Measurements from ENCODE around the gene ADAMTS10. TPM values are rescaled to one million over a fixed set of nuclear protein-coding genes. Genes with fewer than 3 reads are reported as not detected.
A peak's percentile ranks its signal among the peaks of the same experiment; 100 is the strongest.

ADAMTS10 gene
- total RNA-seq: 1 to 10 TPM; 1.9 to 8.2 (median 3.8) TPM
- 1 to 10 TPM; 3.4 to 3.8 (median 3.4) TPM for polyA plus RNA-seq
- long read RNA-seq, donor 1: 0 reads
- long read RNA-seq, donor 2: 0 reads

DNA sequence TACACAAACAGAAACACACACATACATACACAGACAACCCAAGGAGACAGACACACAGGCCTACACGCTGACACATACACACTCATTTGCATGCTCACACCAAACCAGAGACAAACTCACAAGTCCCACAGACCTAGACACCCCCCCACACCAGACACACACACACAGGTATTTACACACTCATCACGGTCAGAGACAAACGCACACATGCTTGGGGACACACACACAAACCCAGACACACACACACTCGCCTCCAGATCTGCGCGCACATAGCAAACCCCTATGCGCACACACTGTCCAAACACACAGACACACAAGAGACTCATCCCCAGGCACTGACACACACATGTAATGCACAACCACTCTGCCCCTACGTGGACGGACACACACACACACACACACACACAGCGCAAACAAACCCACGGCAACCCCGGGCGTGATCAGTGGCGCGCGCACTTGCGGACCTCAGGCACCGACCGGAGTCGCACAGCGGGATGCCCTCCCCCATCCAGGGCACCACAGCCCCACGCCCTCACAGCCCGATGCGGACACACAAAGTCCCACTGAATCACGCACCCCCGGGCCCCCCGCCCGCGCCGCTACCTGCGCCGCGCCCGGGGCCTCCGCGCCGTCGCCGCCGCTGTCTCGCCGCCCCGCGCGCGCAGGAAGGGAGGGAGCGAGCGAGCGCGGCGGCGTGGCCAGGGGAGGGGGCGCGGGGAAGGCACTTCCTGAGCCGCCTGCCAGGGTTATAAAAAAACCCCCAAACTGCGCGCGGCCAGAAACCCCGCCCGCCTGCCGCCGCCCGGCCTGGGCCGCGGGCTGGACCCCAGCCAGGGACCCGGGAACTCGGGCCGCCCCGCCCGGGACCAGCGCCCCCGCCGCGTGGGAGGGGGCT lies at the start of gene ADAMTS10:
ADAMTS10 (minus strand) TSS at position 675 of the 895 bp plus-strand sequence. CDS start 5,005 bp downstream, outside the sequence.
- peak in 1 of 2 donors; percentile 47 for DNase-seq
- Histone ChIP-seq H3K4me3 (peak within 1 kb of the TSS; percentile 66), H3K36me3 (ENCODE audit: insufficient read depth in 1 of 2, low read depth in 1 of 2) (no peaks in the 10 kb centered on the region), H3K27me3 (ENCODE audit: insufficient read depth in 3 of 3, low read length in 2 of 3) (peaks cover 0 to 16% (median 11%) of the 10 kb centered on the region in 3 donors), H3K9me3 (no peaks in the 10 kb centered on the region), H3K27ac (peak within 1 kb of the TSS; percentile 61), H3K4me1 (no peaks in the 10 kb centered on the region)
- WGBS, 3 donors: 1% methylated on average over 58 to 74 of the region's 74 CpGs
- intact Hi-C loops (cut with DNase I): no loop called here
- TF ChIP-seq, protein P1, sequence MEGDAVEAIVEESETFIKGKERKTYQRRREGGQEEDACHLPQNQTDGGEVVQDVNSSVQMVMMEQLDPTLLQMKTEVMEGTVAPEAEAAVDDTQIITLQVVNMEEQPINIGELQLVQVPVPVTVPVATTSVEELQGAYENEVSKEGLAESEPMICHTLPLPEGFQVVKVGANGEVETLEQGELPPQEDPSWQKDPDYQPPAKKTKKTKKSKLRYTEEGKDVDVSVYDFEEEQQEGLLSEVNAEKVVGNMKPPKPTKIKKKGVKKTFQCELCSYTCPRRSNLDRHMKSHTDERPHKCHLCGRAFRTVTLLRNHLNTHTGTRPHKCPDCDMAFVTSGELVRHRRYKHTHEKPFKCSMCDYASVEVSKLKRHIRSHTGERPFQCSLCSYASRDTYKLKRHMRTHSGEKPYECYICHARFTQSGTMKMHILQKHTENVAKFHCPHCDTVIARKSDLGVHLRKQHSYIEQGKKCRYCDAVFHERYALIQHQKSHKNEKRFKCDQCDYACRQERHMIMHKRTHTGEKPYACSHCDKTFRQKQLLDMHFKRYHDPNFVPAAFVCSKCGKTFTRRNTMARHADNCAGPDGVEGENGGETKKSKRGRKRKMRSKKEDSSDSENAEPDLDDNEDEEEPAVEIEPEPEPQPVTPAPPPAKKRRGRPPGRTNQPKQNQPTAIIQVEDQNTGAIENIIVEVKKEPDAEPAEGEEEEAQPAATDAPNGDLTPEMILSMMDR (IDR thresholded peaks at IDR 0.05): no peak
- peak in 1 of 4 donors; percentile 29 for ATAC-seq

DNA sequence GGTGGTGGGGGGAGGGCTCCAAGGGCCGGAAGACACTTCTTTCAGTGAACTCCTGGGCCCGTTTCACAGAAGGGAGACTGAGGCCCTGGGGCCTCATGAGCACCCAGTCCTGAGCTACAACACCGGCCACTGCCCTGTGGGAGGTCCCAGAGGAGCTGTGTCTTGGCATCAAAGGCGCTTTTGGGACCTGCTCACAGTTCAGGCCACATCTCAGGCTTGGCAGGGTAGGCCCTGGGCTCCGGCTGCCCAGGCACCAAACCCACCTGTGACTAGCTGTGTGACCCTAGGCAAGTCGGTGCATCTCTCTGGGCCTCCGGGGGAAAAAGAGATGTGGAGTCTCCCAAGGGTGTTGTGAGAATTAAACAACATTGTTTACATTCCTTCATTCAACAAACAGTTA lies 49.4 kb upstream of the ADAMTS10 start:
- Histone ChIP-seq H3K27me3 (ENCODE audit: insufficient read depth in 3 of 3, low read length in 2 of 3) (peaks cover 0 to 5% (median 0%) of the 10 kb centered on the region in 3 donors), H3K4me3 (no peak overlapping the region), H3K9me3 (no peaks in the 10 kb centered on the region), H3K4me1 (no peaks in the 10 kb centered on the region), H3K36me3 (ENCODE audit: insufficient read depth in 1 of 2, low read depth in 1 of 2) (no peaks in the 10 kb centered on the region), H3K27ac (no peak overlapping the region)
- intact Hi-C loops (cut with DNase I): no loop called here
- ATAC-seq (no peak), DNase-seq (no peak)
- 60 to 67% (median 65%) methylated on average over 7 of the region's 7 CpGs for WGBS, 3 donors
- TF ChIP-seq, protein P1 (IDR thresholded peaks at IDR 0.05): no peak

DNA sequence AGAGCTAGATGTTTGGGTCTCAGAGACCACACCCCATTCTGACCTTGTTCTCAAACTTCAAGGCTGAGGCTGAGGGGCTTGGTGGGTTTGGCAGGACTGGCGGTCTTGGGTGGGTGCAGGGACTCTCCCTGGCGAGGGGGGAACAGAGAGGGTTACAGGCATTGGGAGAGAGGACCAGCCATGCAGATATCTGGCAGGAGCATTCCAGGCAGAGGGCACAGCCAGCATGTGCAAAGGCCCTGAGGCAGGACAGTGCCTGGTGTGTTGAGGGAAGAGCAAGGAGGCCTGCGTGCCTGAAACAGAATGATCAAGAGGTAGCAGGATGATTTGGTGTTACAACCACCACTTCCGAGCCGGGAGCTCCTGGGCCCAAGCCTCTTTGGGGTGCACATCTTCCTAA lies 47.4 kb upstream of the ADAMTS10 start:
- intact Hi-C loops (cut with DNase I): no loop called here
- Histone ChIP-seq H3K4me1 (no peaks in the 10 kb centered on the region), H3K27me3 (ENCODE audit: insufficient read depth in 3 of 3, low read length in 2 of 3) (peaks cover 0 to 8% (median 0%) of the 10 kb centered on the region in 3 donors), H3K27ac (no peak overlapping the region), H3K36me3 (ENCODE audit: insufficient read depth in 1 of 2, low read depth in 1 of 2) (no peaks in the 10 kb centered on the region), H3K4me3 (no peak overlapping the region), H3K9me3 (no peaks in the 10 kb centered on the region)
- no peak for DNase-seq
- ATAC-seq: no peak
- WGBS, 3 donors: 81 to 86% (median 85%) methylated on average over 5 of the region's 5 CpGs
- TF ChIP-seq, protein P1 (IDR thresholded peaks at IDR 0.05): no peak

DNA sequence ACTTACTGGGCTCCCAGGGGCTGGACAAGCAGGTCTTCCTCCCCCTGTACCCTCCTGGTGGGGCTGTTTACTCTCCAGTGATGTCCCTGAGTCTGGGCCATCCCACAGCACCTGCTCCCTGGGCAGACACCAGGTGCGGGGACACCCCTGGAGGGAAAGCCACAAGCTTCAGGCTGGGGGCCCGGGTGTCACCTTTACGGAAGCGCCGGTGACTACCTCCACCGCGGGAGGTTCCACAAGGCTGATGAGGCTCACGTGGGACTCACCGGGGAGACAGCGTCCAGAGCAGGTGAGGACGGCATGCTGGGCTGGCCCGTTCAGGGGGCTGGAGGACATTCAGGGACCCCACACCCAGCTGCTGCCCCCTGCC lies 44.8 kb upstream of the ADAMTS10 start:
- no peaks in the 10 kb centered on the region for H3K9me3 ChIP-seq
- DNase-seq: peak in 1 of 2 donors; percentile 42
- peaks cover 0 to 8% (median 0%) of the 10 kb centered on the region in 3 donors for H3K27me3 ChIP-seq (ENCODE audit: insufficient read depth in 3 of 3, low read length in 2 of 3)
- TF ChIP-seq, protein P1 (IDR thresholded peaks at IDR 0.05): no peak
- intact Hi-C loops (cut with DNase I): loop anchor here in 1 of 2 donors (2.0 kb wide), 1 partner anchor 37 kb away; no protein-coding TSS in a partner anchor
- no peak overlapping the region for H3K4me3 ChIP-seq
- H3K4me1 ChIP-seq: no peaks in the 10 kb centered on the region
- no peaks in the 10 kb centered on the region for H3K36me3 ChIP-seq (ENCODE audit: insufficient read depth in 1 of 2, low read depth in 1 of 2)
- no peak for ATAC-seq
- H3K27ac ChIP-seq: no peak overlapping the region
- 65 to 75% (median 66%) methylated on average over 12 of the region's 12 CpGs for WGBS, 3 donors

Data from psoas muscle (tissue), 8 donors.